Astrocyte (in vitro differentiated cells and primary cell): Measurements from ENCODE around the gene KRTAP8-1. TPM values are rescaled to one million over a fixed set of nuclear protein-coding genes. Genes with fewer than 3 reads are reported as not detected.

ENCODE experiments used
- DNase-seq: peaks from one replicate; pipeline ENCODE4 v3.0.0-alpha.2; 2010; ENCODE audit warnings: low read depth
- FAIRE-seq: peaks from 2 replicates; lab custom pipeline; 2011; peaks lifted over from hg19 to GRCh38; lab: Jason Lieb, UNC
- H2AFZ ChIP-seq: 2 replicates; pipeline ENCODE4 v1.6.0; 2012; ENCODE audit warnings: low read depth, low read length, inconsistent platforms
- H3K27ac ChIP-seq: 2 replicates; pipeline ENCODE4 v1.5.1; 2011; ENCODE audit warnings: low read depth, low read length, inconsistent platforms
- H3K27me3 ChIP-seq: 2 replicates; pipeline ENCODE4 v1.6.0; 2011; ENCODE audit warnings: low read length, inconsistent platforms; ENCODE audit not compliant: insufficient read depth
- H3K36me3 ChIP-seq: 2 replicates; pipeline ENCODE4 v1.5.1; 2011; ENCODE audit warnings: low read length, inconsistent platforms; ENCODE audit not compliant: insufficient read depth
- H3K4me1 ChIP-seq: 2 replicates; pipeline ENCODE4 v1.5.1; 2011; ENCODE audit warnings: low read length, inconsistent platforms; ENCODE audit not compliant: insufficient read depth
- H3K4me2 ChIP-seq: 2 replicates; pipeline ENCODE4 v1.6.0; 2012; ENCODE audit warnings: low read length, inconsistent platforms
- H3K4me3 ChIP-seq: 2 replicates; pipeline ENCODE4 v1.5.1; 2011; ENCODE audit warnings: low read depth, mild to moderate bottlenecking, low read length, inconsistent platforms; ENCODE audit not compliant: insufficient read depth
- H3K79me2 ChIP-seq: 2 replicates; pipeline ENCODE4 v1.6.0; 2012; ENCODE audit warnings: mild to moderate bottlenecking, low read length, inconsistent platforms; ENCODE audit not compliant: insufficient read depth
- H3K9ac ChIP-seq: 2 replicates; pipeline ENCODE4 v1.6.0; 2012; ENCODE audit warnings: mild to moderate bottlenecking, low read length, inconsistent platforms
- H3K9me3 ChIP-seq: 2 replicates; pipeline ENCODE4 v1.5.1; 2012; ENCODE audit warnings: low read depth, mild to moderate bottlenecking, low read length, inconsistent platforms; ENCODE audit not compliant: insufficient read depth
- H4K20me1 ChIP-seq: 2 replicates; pipeline ENCODE4 v1.6.0; 2012; ENCODE audit warnings: low read length, inconsistent platforms; ENCODE audit not compliant: insufficient read depth
- H3K27ac Mint-ChIP-seq: one replicate; pipeline ENCODE4 v1.8.0; 2021; ENCODE audit warnings: mild to moderate bottlenecking, mixed read lengths; ENCODE audit not compliant: unreplicated experiment
- H3K27me3 Mint-ChIP-seq: one replicate; pipeline ENCODE4 v1.8.0; 2021; ENCODE audit warnings: low read depth, mixed read lengths; ENCODE audit not compliant: unreplicated experiment
- H3K36me3 Mint-ChIP-seq: one replicate; pipeline ENCODE4 v1.8.0; 2021; ENCODE audit warnings: low read depth, mixed read lengths; ENCODE audit not compliant: unreplicated experiment
- H3K4me1 Mint-ChIP-seq: one replicate; pipeline ENCODE4 v1.8.0; 2021; ENCODE audit warnings: low read depth, mixed read lengths; ENCODE audit not compliant: unreplicated experiment
- H3K4me3 Mint-ChIP-seq: one replicate; pipeline ENCODE4 v1.8.0; 2021; ENCODE audit warnings: mild to moderate bottlenecking, moderate library complexity, mixed read lengths; ENCODE audit not compliant: unreplicated experiment
- H3K9me3 Mint-ChIP-seq: one replicate; pipeline ENCODE4 v1.8.0; 2021; ENCODE audit warnings: mild to moderate bottlenecking, mixed read lengths; ENCODE audit not compliant: unreplicated experiment
- CTCF ChIP-seq: IDR thresholded peaks from 2 replicates; pipeline ENCODE4 v1.5.1; 2011; ENCODE audit warnings: low read depth, mild to moderate bottlenecking, inconsistent platforms, low read length, moderate library complexity; ENCODE audit not compliant: insufficient read depth
- EZH2 ChIP-seq: IDR thresholded peaks from 2 replicates; pipeline ENCODE4 v1.6.1; 2012; ENCODE audit warnings: mild to moderate bottlenecking, low read length, inconsistent platforms; ENCODE audit not compliant: insufficient read depth
- total RNA-seq: library from RNA; stranded (reverse); gene quantifications from 2 replicates; pipeline ENCODE4 v1.2.1, GENCODE V29; 2021

KRTAP8-1 gene
- total RNA-seq, 1 donor from 2014 or later, result not detected

- FAIRE-seq (no peak), DNase-seq (no peak)
- Histone ChIP-seq H3K4me1 (no peaks in the 10 kb centered on the region), H3K9ac (no peak overlapping the region), H3K4me3 (no peak overlapping the region), H3K4me2 (no peak overlapping the region), H3K36me3 (no peaks in the 10 kb centered on the region), H3K27me3 (no peaks in the 10 kb centered on the region), H4K20me1 (no peaks in the 10 kb centered on the region), H2AFZ (no peak overlapping the region), H3K79me2 (no peaks in the 10 kb centered on the region), H3K27ac (no peak overlapping the region), H3K9me3 (peaks cover 2% of the 10 kb centered on the region)
- Mint-ChIP-seq H3K27ac (no peak overlapping the region), H3K4me1 (no peaks in the 10 kb centered on the region), H3K9me3 (no peaks in the 10 kb centered on the region), H3K4me3 (no peak overlapping the region), H3K27me3 (no peaks in the 10 kb centered on the region), H3K36me3 (no peaks in the 10 kb centered on the region)
- TF ChIP-seq EZH2 (no peak), CTCF (peak; percentile 13)
Measured at GRCh38 chr21:30839304-30839703, 26.2 kb upstream of the KRTAP8-1 start.

- no peaks in the 10 kb centered on the region for H3K4me1 Mint-ChIP-seq
- no peak for DNase-seq
- FAIRE-seq, result no peak
Measured at GRCh38 chr21:30838536-30838935, 25.5 kb upstream of the KRTAP8-1 start.

More at GRCh38 chr21:30838536-30838935, 25.5 kb upstream of the KRTAP8-1 start:
- Histone ChIP-seq H3K36me3 (no peaks in the 10 kb centered on the region), H3K4me1 (no peaks in the 10 kb centered on the region), H3K9ac (no peak overlapping the region), H3K4me2 (no peak overlapping the region), H4K20me1 (no peaks in the 10 kb centered on the region), H3K79me2 (no peaks in the 10 kb centered on the region), H3K4me3 (no peak overlapping the region), H3K27me3 (no peaks in the 10 kb centered on the region), H2AFZ (no peak overlapping the region), H3K9me3 (peaks cover 2% of the 10 kb centered on the region), H3K27ac (no peak overlapping the region)
- no peak for TF ChIP-seq CTCF
- no peak for TF ChIP-seq EZH2
- Mint-ChIP-seq H3K36me3 (no peaks in the 10 kb centered on the region), H3K27ac (no peak overlapping the region), H3K27me3 (no peaks in the 10 kb centered on the region), H3K9me3 (no peaks in the 10 kb centered on the region), H3K4me3 (no peak overlapping the region)
